ENCODE measurements around the gene DDX47. TPM values are rescaled to one million over a fixed set of nuclear protein-coding genes. Genes with fewer than 3 reads are reported as not detected.
A peak's percentile ranks its signal among the peaks of the same experiment; 100 is the strongest.

DDX47 gene
- total and polyA plus RNA-seq, 9 of the 15 experiments (the other 6 are each of a cell fraction or from before 2014, with no cell fraction given), result 39.4 to 186 (median 64.4) TPM

GRCh38 chr12:12803186-12803585 lies 10.0 kb upstream of the DDX47 start (continued):
- TF ChIP-seq RFX1 (IDR thresholded peaks at IDR 0.05), result no peak
- TF ChIP-seq KLF10 (CRISPR knock-in tag; IDR thresholded peaks at IDR 0.05), result no peak
- peak; percentile 73 for TF ChIP-seq FOSL1 (tag; conservative IDR thresholded peaks at IDR 0.05)
- TF ChIP-seq NCOA4 (IDR thresholded peaks at IDR 0.05; ENCODE audit: partially characterized antibody), result no peak
- TF ChIP-seq PTRF (tag; IDR thresholded peaks at IDR 0.05), result no peak
- peak; percentile 65; the same call in 1 of the 2 replicates for TF ChIP-seq SMARCA4 (IDR thresholded peaks at IDR 0.05)
- TF ChIP-seq MYNN (IDR thresholded peaks at IDR 0.05), result 0 out of 2 replicates have a peak, but pooled peaks have one; percentile 24
- no peak for TF ChIP-seq MYNN (CRISPR knock-in tag; IDR thresholded peaks at IDR 0.05)

- no peak overlapping the region for H2AFZ ChIP-seq (ENCODE audit: low read depth, low read length)
- no peak for FAIRE-seq
- no peaks in the 10 kb centered on the region for H3K27me3 ChIP-seq (ENCODE audit: control insufficient read depth in 2 of 2, insufficient read depth in 2 of 2, low read length in 2 of 2)
- no peak overlapping the region for H3K27ac ChIP-seq (ENCODE audit: extremely low read depth, low read depth, low read length)
- no peak overlapping the region for H3K4me3 ChIP-seq
- POLR2A ChIA-PET, result interaction anchor here (0.6 kb wide), 1 partner anchor 10 kb away, joined by 3 read pairs; no protein-coding TSS in a partner anchor
- no peak overlapping the region for H3K4me2 ChIP-seq (ENCODE audit: insufficient read depth, low read length)
- no peak for DNase-seq (ENCODE audit: extremely low read depth in 1 of 4, low spot score in 3 of 4)
- CTCF ChIA-PET (ENCODE audit: low intra/inter-chr PET ratio), result interaction anchor here (0.7 kb wide), 1 partner anchor 224 kb away, joined by 3 read pairs; no protein-coding TSS in a partner anchor
- no peaks in the 10 kb centered on the region for H4K20me1 ChIP-seq (replicated peaks; ENCODE audit: control insufficient read depth, insufficient read depth, low read length)
- no peak overlapping the region for H3K9ac ChIP-seq (ENCODE audit: insufficient read depth in 1 of 2, low read depth in 2 of 2, low read length in 2 of 2)
- BruUV-seq (replicated peaks), result no TSS peak
- no peaks in the 10 kb centered on the region for H3K9me1 ChIP-seq (ENCODE audit: control insufficient read depth, insufficient read depth, low read length)
- peaks cover 3 to 23% of the 10 kb centered on the region in 2 experiments; a peak in 4 of 5 replicates for H3K4me1 ChIP-seq (replicated peaks in 1 of 2; ENCODE audit: control insufficient read depth in 2 of 2, insufficient read depth in 2 of 2, low read length in 2 of 2)
- in situ Hi-C loops (cut with MboI) (no loop called here), intact Hi-C loops (cut with micrococcal nuclease) (no loop called here)
- no peak for ATAC-seq
- H3K79me2 ChIP-seq (ENCODE audit: control insufficient read depth, insufficient read depth, low read length), result no peaks in the 10 kb centered on the region
- H3K9me3 ChIP-seq (replicated peaks; ENCODE audit: control insufficient read depth, insufficient read depth, low read depth, low read length), result no peaks in the 10 kb centered on the region
- 51% methylated on average over 4 of the region's 6 CpGs for WGBS (ENCODE audit: insufficient coverage, low coverage, missing lambda C conversion rate)
- H3K36me3 ChIP-seq (ENCODE audit: control insufficient read depth, insufficient read depth, low read length), result no peaks in the 10 kb centered on the region
- TF ChIP-seq KLF1 (tag; IDR thresholded peaks at IDR 0.05) (no peak), POLR2G (IDR thresholded peaks at IDR 0.05; ENCODE audit: low read depth, low read length) (no peak), BRF2 (IDR thresholded peaks at IDR 0.05; ENCODE audit: borderline replicate concordance, insufficient read depth, insufficient read length) (no peak), TARDBP (IDR thresholded peaks at IDR 0.05) (no peak), DACH1 (IDR thresholded peaks at IDR 0.05; ENCODE audit: partially characterized antibody) (no peak), ZFP30 (CRISPR knock-in tag; IDR thresholded peaks at IDR 0.05; ENCODE audit: borderline replicate concordance) (no peak), JUND (IDR thresholded peaks at IDR 0.05; ENCODE audit: borderline replicate concordance, low read depth, low read length) (no peak), JUND (tag; IDR thresholded peaks at IDR 0.05; ENCODE audit: borderline replicate concordance, low read depth, low read length) (no peak), IRF2 (CRISPR knock-in tag; IDR thresholded peaks at IDR 0.05) (no peak), POLR2AphosphoS2 (IDR thresholded peaks at IDR 0.05; ENCODE audit: low read length) (no peak)
Measured at GRCh38 chr12:12804011-12804410, 9.1 kb upstream of the DDX47 start.
